Left lobe of liver (tissue), 2 donors: ENCODE data around the gene CECR2. TPM values are rescaled to one million over a fixed set of nuclear protein-coding genes. Genes with fewer than 3 reads are reported as not detected.

Source experiments
- ATAC-seq: fragments of 200-7000 bp; cut with Tn5 transposase; one replicate; pipeline ENCODE4 v1.9.1; 2020; ENCODE audit warnings: mild to moderate bottlenecking, moderate library complexity
- DNase-seq: peaks from one replicate; pipeline ENCODE4 v3.0.0-alpha.2; 2020; ENCODE audit warnings: low spot score
- total RNA-seq: library from RNA; stranded (reverse); gene quantifications from one replicate; pipeline ENCODE4 v1.2.1, GENCODE V29; 2021
- donor health status: DM: no; HTN: no; CAD: no; lungs with moderate emphysema.
- donor health status: DM: no; HTN: yes; CAD: no.

Gene CECR2
- total RNA-seq = 12.0 TPM

- ATAC-seq (peak; percentile 45), DNase-seq (peak; percentile 71)
These were observed at the start of gene CECR2 for GRCh38 chr22:17369439-17370025. Gene CECR2 (plus strand): TSS chr22:17369460. CDS start chr22:17369784, 324 bp downstream.

- ATAC-seq (no peak), DNase-seq (no peak)
These were observed 49.7 kb upstream of the CECR2 start for GRCh38 chr22:17319546-17319945.

GRCh38 chr22:17322511-17322910, 46.7 kb upstream of the CECR2 start:
- DNase-seq = no peak
- ATAC-seq = no peak

- ATAC-seq (peak; percentile 63), DNase-seq (peak; percentile 90)
These were observed 37.6 kb upstream of the CECR2 start for GRCh38 chr22:17331690-17332089.

GRCh38 chr22:17332109-17332800, 37.0 kb upstream of the CECR2 start:
- ATAC-seq = peak; percentile 13
- no peak for DNase-seq

GRCh38 chr22:17334059-17334458, 35.2 kb upstream of the CECR2 start:
- DNase-seq (no peak), ATAC-seq (peak; percentile 30)

GRCh38 chr22:17334983-17335382, 34.3 kb upstream of the CECR2 start:
- ATAC-seq = peak; percentile 38
- peak; percentile 50 for DNase-seq

GRCh38 chr22:17336061-17336460, 33.2 kb upstream of the CECR2 start:
- DNase-seq (no peak), ATAC-seq (no peak)

GRCh38 chr22:17337639-17338038, 31.6 kb upstream of the CECR2 start:
- DNase-seq = no peak
- no peak for ATAC-seq

- DNase-seq (peak; percentile 78), ATAC-seq (peak; percentile 90)
These were observed 30.1 kb upstream of the CECR2 start for GRCh38 chr22:17339095-17339693.

- DNase-seq (no peak), ATAC-seq (no peak)
These were observed 26.9 kb upstream of the CECR2 start for GRCh38 chr22:17342361-17342760.

GRCh38 chr22:17343766-17344165, 25.5 kb upstream of the CECR2 start:
- DNase-seq = no peak
- no peak for ATAC-seq

GRCh38 chr22:17346578-17346977, 22.7 kb upstream of the CECR2 start:
- peak; percentile 62 for ATAC-seq
- DNase-seq = peak; percentile 62

- ATAC-seq (no peak), DNase-seq (no peak)
These were observed 21.5 kb upstream of the CECR2 start for GRCh38 chr22:17347724-17348123.

- ATAC-seq (peak; percentile 53), DNase-seq (peak; percentile 57)
These were observed 20.7 kb upstream of the CECR2 start for GRCh38 chr22:17348464-17349103.

GRCh38 chr22:17349172-17349571, 20.1 kb upstream of the CECR2 start:
- ATAC-seq = peak; percentile 51
- DNase-seq = no peak

GRCh38 chr22:17350292-17350691, 19.0 kb upstream of the CECR2 start:
- no peak for ATAC-seq
- DNase-seq = no peak

GRCh38 chr22:17352798-17353197, 16.5 kb upstream of the CECR2 start:
- peak; percentile 94 for ATAC-seq
- peak; percentile 85 for DNase-seq

GRCh38 chr22:17357688-17358087, 11.6 kb upstream of the CECR2 start:
- no peak for ATAC-seq
- DNase-seq = no peak

GRCh38 chr22:17358415-17358814, 10.8 kb upstream of the CECR2 start:
- DNase-seq (no peak), ATAC-seq (no peak)

GRCh38 chr22:17359501-17359900, 9.8 kb upstream of the CECR2 start:
- DNase-seq (no peak), ATAC-seq (no peak)

GRCh38 chr22:17366329-17366728, 2.9 kb upstream of the CECR2 start:
- DNase-seq (no peak), ATAC-seq (no peak)
